Fibroblast of peridontal ligament (primary cell): Measurements from ENCODE around the gene CRISP3.

Experiments used
- DNase-seq: peaks from one replicate; pipeline ENCODE4 v3.0.0-alpha.2; 2010; ENCODE audit errors: extremely low read depth

CRISP3 gene

DNA sequence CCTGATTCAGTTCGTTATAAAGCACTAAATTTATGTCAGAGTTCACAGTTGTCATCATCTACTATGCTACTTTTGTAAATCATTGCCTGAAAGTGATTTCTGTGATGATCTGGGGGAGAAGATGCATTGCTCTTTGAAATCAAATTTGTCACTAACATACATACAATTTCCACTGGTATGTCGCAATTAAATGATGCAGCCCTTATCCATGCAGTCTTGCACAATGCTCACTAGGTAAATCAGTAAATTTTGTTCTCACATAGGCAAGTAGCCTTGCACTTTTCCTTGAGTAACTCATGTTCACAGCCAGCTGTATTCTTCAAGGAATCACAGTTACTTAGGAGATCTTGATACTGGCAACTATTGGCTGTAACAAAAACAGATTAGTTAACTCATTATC lies 51.7 kb downstream of the CRISP3 start:
- DNase-seq: no peak
